K562 (cell line): Measurements from ENCODE around the gene NABP1. TPM values are rescaled to one million over a fixed set of nuclear protein-coding genes. Genes with fewer than 3 reads are reported as not detected.

Source experiments
- ATAC-seq: fragments of 200-7000 bp; cut with Tn5 transposase; 3 replicates; pipeline ENCODE4 v1.9.1; 2020; ENCODE audit warnings: moderate library complexity
- BruUV-seq: library from RNA; stranded (reverse); fragments of 400-500 nt; replicated peaks from 2 replicates; lab custom pipeline; 2021; lab: Mats Ljungman, UMichigan
- CTCF ChIA-PET: fragments of 300-600 bp; formaldehyde crosslinking; extraction: SDS; loops from one replicate; lab custom pipeline; 2021; ENCODE audit warnings: low intra/inter-chr PET ratio; lab: Yijun Ruan, JAX
- POLR2A ChIA-PET: fragments of 300-600, 350-650 bp; sonication (Branson Sonifier 250); formaldehyde crosslinking; extraction: SDS; loops from one replicate; lab custom pipeline; 2021; ENCODE audit warnings: antibody characterized with exemption, inconsistent platforms; lab: Yijun Ruan, JAX
- DNase-seq, 4 experiments: peaks; one replicate each; pipeline versions ENCODE4 v3.0.0 to v3.0.0-alpha.2; 2011 to 2018; ENCODE audit warnings: low spot score in 3 of 4, mixed read lengths in 3 of 4; ENCODE audit errors: extremely low read depth in 1 of 4
- FAIRE-seq: peaks from 2 replicates; lab custom pipeline; 2011; peaks lifted over from hg19 to GRCh38; lab: Jason Lieb, UNC
- H2AFZ ChIP-seq: 2 replicates; pipeline ENCODE4 v1.6.0; 2011; ENCODE audit warnings: low read depth, low read length, control low read depth, inconsistent platforms
- H3K27ac ChIP-seq: fragments of 200-600 bp; 3 replicates; pipeline ENCODE4 v1.8.0; 2011; ENCODE audit warnings: low read depth, mild to moderate bottlenecking, control low read depth, inconsistent platforms, low read length, moderate library complexity, mixed read lengths; ENCODE audit errors: extremely low read depth
- H3K27me3 ChIP-seq, 2 experiments: fragments of 300-600 bp in 1 of 2; 2 replicates in 1 of 2; 3 replicates in 1 of 2; pipeline versions ENCODE4 v1.6.0 to v1.8.0; 2011; ENCODE audit warnings: inconsistent platforms in 2 of 2, low read length in 2 of 2, mild to moderate bottlenecking in 1 of 2, mixed read lengths in 1 of 2, moderate library complexity in 1 of 2; ENCODE audit not compliant: control insufficient read depth in 2 of 2, insufficient read depth in 2 of 2
- H3K36me3 ChIP-seq: fragments of 300-600 bp; 3 replicates; pipeline ENCODE4 v1.8.0; 2011; ENCODE audit warnings: mild to moderate bottlenecking, low read length, inconsistent platforms; ENCODE audit not compliant: control insufficient read depth, insufficient read depth
- H3K4me1 ChIP-seq, 2 experiments: fragments of 200-600 bp in 1 of 2; replicated peaks in 1 of 2; 2 replicates in 1 of 2; 3 replicates in 1 of 2; pipeline versions ENCODE4 v1.5.1 to v1.8.0; 2011; ENCODE audit warnings: inconsistent platforms in 2 of 2, low read length in 2 of 2, mild to moderate bottlenecking in 1 of 2, mixed read lengths in 1 of 2, moderate library complexity in 1 of 2; ENCODE audit not compliant: control insufficient read depth in 2 of 2, insufficient read depth in 2 of 2
- H3K4me2 ChIP-seq: 2 replicates; pipeline ENCODE4 v1.6.1; 2011; ENCODE audit warnings: low read length, control low read depth, inconsistent platforms, mixed read lengths; ENCODE audit not compliant: insufficient read depth
- H3K4me3 ChIP-seq: fragments of 200-600 bp; sonication (generic), shearing (Covaris generic); 2 replicates; pipeline ENCODE4 v1.5.1; 2016; ENCODE audit warnings: control low read depth, inconsistent platforms
- H3K79me2 ChIP-seq: fragments of 200-600 bp; 3 replicates; pipeline ENCODE4 v1.8.0; 2011; ENCODE audit warnings: low read length, inconsistent platforms; ENCODE audit not compliant: control insufficient read depth, insufficient read depth
- H3K9ac ChIP-seq, 2 experiments: 2 replicates each; pipeline versions ENCODE4 v1.6.0 to v1.6.1; 2011; ENCODE audit warnings: low read depth in 2 of 2, low read length in 2 of 2, control low read depth in 1 of 2, inconsistent platforms in 1 of 2, mild to moderate bottlenecking in 1 of 2, mixed read lengths in 1 of 2; ENCODE audit not compliant: insufficient read depth in 1 of 2
- H3K9me1 ChIP-seq: one replicate; pipeline ENCODE4 v1.6.0; 2011; ENCODE audit warnings: inconsistent platforms, mild to moderate bottlenecking, low read length, moderate library complexity; ENCODE audit not compliant: control insufficient read depth, insufficient read depth
- H3K9me3 ChIP-seq: replicated peaks from 2 replicates; pipeline ENCODE4 v1.5.1; 2011; ENCODE audit warnings: low read depth, low read length, inconsistent platforms; ENCODE audit not compliant: control insufficient read depth, insufficient read depth
- H4K20me1 ChIP-seq: replicated peaks from 2 replicates; pipeline ENCODE4 v1.6.1; 2011; ENCODE audit warnings: low read length, inconsistent platforms, mixed read lengths; ENCODE audit not compliant: control insufficient read depth, insufficient read depth
- AFF1 ChIP-seq, 2 experiments: fragments of 450-650 bp; IDR thresholded peaks; 2 replicates each; pipeline ENCODE4 v1.6.1; 2018; ENCODE audit warnings: mild to moderate bottlenecking in 2 of 2, low read depth in 1 of 2; ENCODE audit not compliant: partially characterized antibody in 2 of 2
- DNMT1 ChIP-seq: fragments of 450-650 bp; IDR thresholded peaks from 2 replicates; pipeline ENCODE4 v1.6.1; 2016; ENCODE audit warnings: antibody characterized with exemption, mild to moderate bottlenecking
- ESRRB ChIP-seq: fragments of 250-450 bp; sonication (Bioruptor Pico); IDR thresholded peaks from 2 replicates; pipeline ENCODE4 v1.5.0; 2020; ENCODE audit warnings: mild to moderate bottlenecking, moderate library complexity, borderline replicate concordance
- FOS ChIP-seq: IDR thresholded peaks from 3 replicates; pipeline ENCODE4 v1.6.1; 2011; ENCODE audit not compliant: insufficient read length; ENCODE audit errors: extremely low read depth
- NFATC3 ChIP-seq: fragments of 450-650 bp; IDR thresholded peaks from 2 replicates; pipeline ENCODE4 v1.6.1; 2017; ENCODE audit warnings: mild to moderate bottlenecking
- PPARD ChIP-seq: fragments of 250-450 bp; sonication (Bioruptor Pico); IDR thresholded peaks from 2 replicates; pipeline ENCODE4 v1.8.0; 2022; ENCODE audit warnings: inconsistent platforms, mild to moderate bottlenecking, moderate library complexity
- RBM34 ChIP-seq: fragments of 200-400 bp; formaldehyde crosslinking; IDR thresholded peaks from 2 replicates; pipeline ENCODE4 v1.6.1; 2018; ENCODE audit warnings: low read length, borderline replicate concordance; ENCODE audit not compliant: insufficient read depth
- VEZF1 ChIP-seq: fragments of 200-800 bp; sonication (Bioruptor generic); IDR thresholded peaks from 2 replicates; pipeline ENCODE4 v1.6.1; 2017; ENCODE audit warnings: missing genetic modification characterization, missing compliant biosample characterization
- ZC3H4 ChIP-seq: sonication (generic); formaldehyde crosslinking; IDR thresholded peaks from 2 replicates; pipeline ENCODE4 v1.9.0; 2021; ENCODE audit warnings: missing genetic modification reagents, borderline replicate concordance
- ZNF174 ChIP-seq: fragments of 250-450 bp; sonication (Bioruptor Pico); IDR thresholded peaks from 2 replicates; pipeline ENCODE4 v1.4.0; 2020; ENCODE audit warnings: mild to moderate bottlenecking
- WGBS: fragments of 100-300 bp; shearing (Covaris generic); methylation state at CpG from one replicate; pipeline ENCODE4 v1.1.6; 2016; ENCODE audit warnings: low coverage, mixed read lengths; ENCODE audit not compliant: insufficient coverage; ENCODE audit errors: missing lambda C conversion rate; 5-methylcytosine and 5-hydroxymethylcytosine counted together
- in situ Hi-C: fragments of 300-500 bp; cut with MboI; formaldehyde crosslinking; loops from 4 replicates; pipeline ENCODE4 v1.15.0; 2018; ENCODE audit warnings: inconsistent platforms, mixed read lengths
- intact Hi-C: fragments of 100-400 bp; cut with micrococcal nuclease; formaldehyde crosslinking; loops from 2 replicates; pipeline ENCODE4 v1.14.2; 2022
- polyA plus RNA-seq, 8 experiments: library from polyadenylated mRNA; depleted of rRNA in 4 of 8; stranded (reverse) in 5 of 8; unstranded in 3 of 8; fragments of >200 nt; fragmentation: Nextera tagmentation in 2 of 8; fragmentation: Illumina TruSeq in 1 of 8; extraction: Ambion mirVana in 2 of 8; extraction: Trizol in 1 of 8; gene quantifications; 2 replicates each; pipeline versions ENCODE4 v1.2.1 to v1.2.3, GENCODE V29; 2011 to 2014; ENCODE audit warnings: inconsistent platforms in 1 of 8, missing spikeins in 1 of 8
- total RNA-seq, 7 experiments: library from RNA; depleted of rRNA in 6 of 7; stranded (reverse); fragments of >200 nt in 6 of 7; fragmentation: Illumina TruSeq in 2 of 7; extraction: Trizol in 2 of 7; gene quantifications; 2 replicates each; pipeline versions ENCODE4 v1.2.1 to v1.2.3, GENCODE V29; 2011 to 2021; ENCODE audit warnings: low replicate concordance in 1 of 7
- TF ChIP-seq, protein P1 (sequence below): fragments of 150-350 bp; conservative IDR thresholded peaks from 2 replicates; pipeline ENCODE4 v1.6.1; 2014; ENCODE audit warnings: low read length
- TF ChIP-seq, protein P2 (sequence below): fragments of 250-450 bp; sonication (Bioruptor Pico); IDR thresholded peaks from 2 replicates; pipeline ENCODE4 v1.5.0; 2020; ENCODE audit warnings: mild to moderate bottlenecking

The NABP1 gene
- total and polyA plus RNA-seq, 9 of the 15 experiments (the other 6 are each of a cell fraction or from before 2014, with no cell fraction given) = 12.8 to 44.0 (median 20.2) TPM

DNA sequence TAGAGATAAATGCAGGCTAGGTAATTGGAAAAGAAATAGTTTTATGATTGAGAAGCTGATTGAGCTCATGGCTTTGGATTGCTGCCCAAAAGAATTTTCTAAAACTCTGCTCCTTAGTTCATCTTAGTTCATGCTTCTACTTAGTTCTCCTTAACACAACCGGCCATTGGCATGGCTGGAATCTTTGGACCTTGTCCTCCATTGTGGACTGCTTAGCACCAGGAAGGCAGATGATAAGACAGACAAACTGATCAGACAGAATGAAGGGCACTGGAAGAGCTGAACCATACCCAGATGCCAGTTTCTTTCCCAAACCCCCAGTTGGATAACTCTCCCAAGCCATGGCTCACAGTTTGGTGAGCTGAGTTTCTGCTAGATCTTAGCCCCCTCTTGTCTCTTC lies 36.3 kb upstream of the NABP1 start:
- no peaks in the 10 kb centered on the region for H3K9me1 ChIP-seq
- no peak overlapping the region for H3K27ac ChIP-seq
- no peaks in the 10 kb centered on the region for H3K9me3 ChIP-seq
- no peaks in the 10 kb centered on the region for H3K79me2 ChIP-seq
- 36% methylated on average over 1 of the region's 1 CpG for WGBS
- no peaks in the 10 kb centered on the region for H3K27me3 ChIP-seq
- peaks cover 0 to 33% of the 10 kb centered on the region in 2 experiments; a peak in 4 of 5 replicates for H3K4me1 ChIP-seq
- H3K4me3 ChIP-seq = no peak overlapping the region
- peak overlapping the region in 1 of 2 experiments; percentile 16; a peak in 1 of 4 replicates for H3K9ac ChIP-seq
- H2AFZ ChIP-seq = peak overlapping the region; percentile 55
- ChIA-PET CTCF (no interaction called here), POLR2A (interaction anchor here (0.6 to 0.7 kb wide), 3 partner anchors 14 to 39 kb away, joined by 3 read pairs; no protein-coding TSS in a partner anchor)
- no TSS peak for BruUV-seq
- DNase-seq = no peak
- ATAC-seq = no peak
- intact Hi-C loops (no loop called here), in situ Hi-C loops (no loop called here)
- FAIRE-seq = no peak
- H4K20me1 ChIP-seq = no peaks in the 10 kb centered on the region
- no peak overlapping the region for H3K4me2 ChIP-seq
- no peaks in the 10 kb centered on the region for H3K36me3 ChIP-seq
- TF ChIP-seq, protein P1, sequence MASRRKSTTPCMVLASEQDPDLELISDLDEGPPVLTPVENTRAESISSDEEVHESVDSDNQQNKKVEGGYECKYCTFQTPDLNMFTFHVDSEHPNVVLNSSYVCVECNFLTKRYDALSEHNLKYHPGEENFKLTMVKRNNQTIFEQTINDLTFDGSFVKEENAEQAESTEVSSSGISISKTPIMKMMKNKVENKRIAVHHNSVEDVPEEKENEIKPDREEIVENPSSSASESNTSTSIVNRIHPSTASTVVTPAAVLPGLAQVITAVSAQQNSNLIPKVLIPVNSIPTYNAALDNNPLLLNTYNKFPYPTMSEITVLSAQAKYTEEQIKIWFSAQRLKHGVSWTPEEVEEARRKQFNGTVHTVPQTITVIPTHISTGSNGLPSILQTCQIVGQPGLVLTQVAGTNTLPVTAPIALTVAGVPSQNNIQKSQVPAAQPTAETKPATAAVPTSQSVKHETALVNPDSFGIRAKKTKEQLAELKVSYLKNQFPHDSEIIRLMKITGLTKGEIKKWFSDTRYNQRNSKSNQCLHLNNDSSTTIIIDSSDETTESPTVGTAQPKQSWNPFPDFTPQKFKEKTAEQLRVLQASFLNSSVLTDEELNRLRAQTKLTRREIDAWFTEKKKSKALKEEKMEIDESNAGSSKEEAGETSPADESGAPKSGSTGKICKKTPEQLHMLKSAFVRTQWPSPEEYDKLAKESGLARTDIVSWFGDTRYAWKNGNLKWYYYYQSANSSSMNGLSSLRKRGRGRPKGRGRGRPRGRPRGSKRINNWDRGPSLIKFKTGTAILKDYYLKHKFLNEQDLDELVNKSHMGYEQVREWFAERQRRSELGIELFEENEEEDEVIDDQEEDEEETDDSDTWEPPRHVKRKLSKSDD = no peak
- no peak for TF ChIP-seq ZC3H4 (CRISPR knock-in tag)
- TF ChIP-seq NFATC3 = no peak
- no peak for TF ChIP-seq ZNF174
- no peak for TF ChIP-seq PPARD (CRISPR knock-in tag)
- TF ChIP-seq, protein P2, sequence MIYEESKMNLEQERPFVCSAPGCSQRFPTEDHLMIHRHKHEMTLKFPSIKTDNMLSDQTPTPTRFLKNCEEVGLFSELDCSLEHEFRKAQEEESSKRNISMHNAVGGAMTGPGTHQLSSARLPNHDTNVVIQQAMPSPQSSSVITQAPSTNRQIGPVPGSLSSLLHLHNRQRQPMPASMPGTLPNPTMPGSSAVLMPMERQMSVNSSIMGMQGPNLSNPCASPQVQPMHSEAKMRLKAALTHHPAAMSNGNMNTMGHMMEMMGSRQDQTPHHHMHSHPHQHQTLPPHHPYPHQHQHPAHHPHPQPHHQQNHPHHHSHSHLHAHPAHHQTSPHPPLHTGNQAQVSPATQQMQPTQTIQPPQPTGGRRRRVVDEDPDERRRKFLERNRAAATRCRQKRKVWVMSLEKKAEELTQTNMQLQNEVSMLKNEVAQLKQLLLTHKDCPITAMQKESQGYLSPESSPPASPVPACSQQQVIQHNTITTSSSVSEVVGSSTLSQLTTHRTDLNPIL (CRISPR knock-in tag) = no peak
- no peak for TF ChIP-seq VEZF1 (CRISPR knock-in tag)
- TF ChIP-seq AFF1 (IDR thresholded peaks at IDR 0.05; ENCODE audit: low read depth in 1 of 2, partially characterized antibody in 2 of 2) = no peak
- no peak for TF ChIP-seq DNMT1
- no peak for TF ChIP-seq FOS
- TF ChIP-seq RBM34 = no peak
- TF ChIP-seq ESRRB (CRISPR knock-in tag) = no peak
